MM.1S (cell line): ENCODE data around the gene CNTN5.

Experiments used
- EZH2 ChIP-seq: fragments of 300-600 bp; sonication (generic); optimal IDR thresholded peaks from 2 replicates; pipeline ENCODE3; 2017; ENCODE audit warnings: low read depth, mild to moderate bottlenecking, antibody characterized with exemption, low read length, mixed read lengths
- TF ChIP-seq, protein P1 (sequence below): fragments of 300-600 bp; sonication (generic); IDR thresholded peaks from 2 replicates; pipeline ENCODE4 v1.5.1; 2016; ENCODE audit warnings: antibody characterized with exemption, low read length, mixed read lengths

DNA sequence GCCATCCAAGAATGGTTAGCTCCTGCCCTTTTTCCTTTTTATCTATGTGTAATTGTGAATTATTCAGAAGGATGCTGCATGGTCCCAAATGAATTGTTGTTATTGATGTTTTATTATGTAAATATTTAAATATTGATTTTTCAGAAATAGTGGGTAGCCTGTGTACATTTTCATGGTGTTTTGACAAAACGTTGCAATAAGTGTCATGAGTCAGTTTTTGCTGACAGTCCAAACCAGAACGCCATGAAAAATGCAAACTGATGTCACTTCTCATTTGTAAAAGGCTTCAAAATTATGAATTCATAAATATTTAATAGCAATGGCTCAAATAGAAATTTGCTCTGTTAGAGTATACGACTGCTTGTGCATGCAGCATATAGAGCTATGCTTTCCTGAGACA lies 422.5 kb downstream of the CNTN5 start:
- TF ChIP-seq, protein P1, sequence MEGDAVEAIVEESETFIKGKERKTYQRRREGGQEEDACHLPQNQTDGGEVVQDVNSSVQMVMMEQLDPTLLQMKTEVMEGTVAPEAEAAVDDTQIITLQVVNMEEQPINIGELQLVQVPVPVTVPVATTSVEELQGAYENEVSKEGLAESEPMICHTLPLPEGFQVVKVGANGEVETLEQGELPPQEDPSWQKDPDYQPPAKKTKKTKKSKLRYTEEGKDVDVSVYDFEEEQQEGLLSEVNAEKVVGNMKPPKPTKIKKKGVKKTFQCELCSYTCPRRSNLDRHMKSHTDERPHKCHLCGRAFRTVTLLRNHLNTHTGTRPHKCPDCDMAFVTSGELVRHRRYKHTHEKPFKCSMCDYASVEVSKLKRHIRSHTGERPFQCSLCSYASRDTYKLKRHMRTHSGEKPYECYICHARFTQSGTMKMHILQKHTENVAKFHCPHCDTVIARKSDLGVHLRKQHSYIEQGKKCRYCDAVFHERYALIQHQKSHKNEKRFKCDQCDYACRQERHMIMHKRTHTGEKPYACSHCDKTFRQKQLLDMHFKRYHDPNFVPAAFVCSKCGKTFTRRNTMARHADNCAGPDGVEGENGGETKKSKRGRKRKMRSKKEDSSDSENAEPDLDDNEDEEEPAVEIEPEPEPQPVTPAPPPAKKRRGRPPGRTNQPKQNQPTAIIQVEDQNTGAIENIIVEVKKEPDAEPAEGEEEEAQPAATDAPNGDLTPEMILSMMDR = no peak
- TF ChIP-seq EZH2 = no peak
